Measurements from ENCODE around the gene SSC4D. TPM values are rescaled to one million over a fixed set of nuclear protein-coding genes. Genes with fewer than 3 reads are reported as not detected.

SSC4D gene
- total and polyA plus RNA-seq, 9 of the 15 experiments (the other 6 are each of a cell fraction or from before 2014, with no cell fraction given) = 0.06 to 1.1 (median 0.85) TPM; not detected in 1

DNA sequence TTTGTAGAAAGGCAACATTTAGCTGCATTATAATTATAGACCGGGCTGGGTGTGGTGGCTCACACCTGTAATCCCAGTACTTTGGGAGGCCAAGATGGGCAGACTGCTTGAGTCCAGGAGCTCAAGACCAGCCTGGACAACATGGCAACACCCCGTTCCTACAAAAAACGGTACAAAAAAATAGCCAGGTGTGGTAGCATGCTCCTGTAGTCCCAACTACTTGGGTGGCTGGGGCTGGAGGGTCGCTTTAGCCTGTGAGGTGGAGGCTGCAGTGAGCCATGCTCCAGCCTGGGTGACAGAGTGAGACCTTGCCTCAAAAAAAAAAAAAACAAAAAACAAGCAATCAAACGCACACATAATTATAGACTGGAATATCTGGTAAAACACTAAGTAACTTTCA, 55.8 kb downstream of the SSC4D start:
- ChIA-PET CTCF (ENCODE audit: low intra/inter-chr PET ratio) (no interaction called here), POLR2A (interaction anchor here (0.5 to 3.8 kb wide), 8 partner anchors 9 to 1526 kb away, joined by 3 to 15 read pairs (median 4); no protein-coding TSS in a partner anchor)
- Histone ChIP-seq H3K9ac (ENCODE audit: insufficient read depth in 1 of 2, low read depth in 2 of 2, low read length in 2 of 2) (no peak overlapping the region), H3K9me1 (ENCODE audit: control insufficient read depth, insufficient read depth, low read length) (peaks cover 5% of the 10 kb centered on the region), H2AFZ (ENCODE audit: low read depth, low read length) (no peak overlapping the region), H3K36me3 (ENCODE audit: control insufficient read depth, insufficient read depth, low read length) (peaks cover 89% of the 10 kb centered on the region), H3K9me3 (replicated peaks; ENCODE audit: control insufficient read depth, insufficient read depth, low read depth, low read length) (no peaks in the 10 kb centered on the region), H3K4me1 (replicated peaks in 1 of 2; ENCODE audit: control insufficient read depth in 2 of 2, insufficient read depth in 2 of 2, low read length in 2 of 2) (peaks cover 4 to 19% of the 10 kb centered on the region in 2 experiments), H3K27me3 (ENCODE audit: control insufficient read depth in 2 of 2, insufficient read depth in 2 of 2, low read length in 2 of 2) (no peaks in the 10 kb centered on the region), H3K4me2 (ENCODE audit: insufficient read depth, low read length) (no peak overlapping the region), H3K4me3 (no peak overlapping the region), H3K79me2 (ENCODE audit: control insufficient read depth, insufficient read depth, low read length) (peaks cover 100% of the 10 kb centered on the region), H3K27ac (ENCODE audit: extremely low read depth, low read depth, low read length) (no peak overlapping the region), H4K20me1 (replicated peaks; ENCODE audit: control insufficient read depth, insufficient read depth, low read length) (peaks cover 56% of the 10 kb centered on the region)
- ATAC-seq = no peak
- intact Hi-C loops (cut with micrococcal nuclease) = no loop called here
- in situ Hi-C loops (cut with MboI) = no loop called here
- TF ChIP-seq RBM14 (IDR thresholded peaks at IDR 0.05; ENCODE audit: borderline replicate concordance, insufficient read depth, low read depth, low read length) (no peak), POU5F1 (IDR thresholded peaks at IDR 0.05; ENCODE audit: borderline replicate concordance, low read depth, low read length, partially characterized antibody) (no peak), POLR2H (tag; IDR thresholded peaks at IDR 0.05; ENCODE audit: low read depth) (no peak), CBFA2T2 (conservative IDR thresholded peaks at IDR 0.05) (no peak), MAZ (CRISPR knock-in tag; conservative IDR thresholded peaks at IDR 0.05 in 1 of 2, IDR thresholded peaks at IDR 0.05 in 1 of 2) (no peak), KAT7 (CRISPR knock-in tag; IDR thresholded peaks at IDR 0.05; ENCODE audit: borderline replicate concordance) (no peak)
- TF ChIP-seq, protein P1, sequence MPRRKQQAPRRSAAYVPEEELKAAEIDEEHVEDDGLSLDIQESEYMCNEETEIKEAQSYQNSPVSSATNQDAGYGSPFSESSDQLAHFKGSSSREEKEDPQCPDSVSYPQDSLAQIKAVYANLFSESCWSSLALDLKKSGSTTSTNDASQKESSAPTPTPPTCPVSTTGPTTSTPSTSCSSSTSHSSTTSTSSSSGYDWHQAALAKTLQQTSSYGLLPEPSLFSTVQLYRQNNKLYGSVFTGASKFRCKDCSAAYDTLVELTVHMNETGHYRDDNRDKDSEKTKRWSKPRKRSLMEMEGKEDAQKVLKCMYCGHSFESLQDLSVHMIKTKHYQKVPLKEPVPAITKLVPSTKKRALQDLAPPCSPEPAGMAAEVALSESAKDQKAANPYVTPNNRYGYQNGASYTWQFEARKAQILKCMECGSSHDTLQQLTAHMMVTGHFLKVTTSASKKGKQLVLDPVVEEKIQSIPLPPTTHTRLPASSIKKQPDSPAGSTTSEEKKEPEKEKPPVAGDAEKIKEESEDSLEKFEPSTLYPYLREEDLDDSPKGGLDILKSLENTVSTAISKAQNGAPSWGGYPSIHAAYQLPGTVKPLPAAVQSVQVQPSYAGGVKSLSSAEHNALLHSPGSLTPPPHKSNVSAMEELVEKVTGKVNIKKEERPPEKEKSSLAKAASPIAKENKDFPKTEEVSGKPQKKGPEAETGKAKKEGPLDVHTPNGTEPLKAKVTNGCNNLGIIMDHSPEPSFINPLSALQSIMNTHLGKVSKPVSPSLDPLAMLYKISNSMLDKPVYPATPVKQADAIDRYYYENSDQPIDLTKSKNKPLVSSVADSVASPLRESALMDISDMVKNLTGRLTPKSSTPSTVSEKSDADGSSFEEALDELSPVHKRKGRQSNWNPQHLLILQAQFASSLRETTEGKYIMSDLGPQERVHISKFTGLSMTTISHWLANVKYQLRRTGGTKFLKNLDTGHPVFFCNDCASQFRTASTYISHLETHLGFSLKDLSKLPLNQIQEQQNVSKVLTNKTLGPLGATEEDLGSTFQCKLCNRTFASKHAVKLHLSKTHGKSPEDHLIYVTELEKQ (CRISPR knock-in tag; IDR thresholded peaks at IDR 0.05) = no peak
- TF ChIP-seq, protein P2, sequence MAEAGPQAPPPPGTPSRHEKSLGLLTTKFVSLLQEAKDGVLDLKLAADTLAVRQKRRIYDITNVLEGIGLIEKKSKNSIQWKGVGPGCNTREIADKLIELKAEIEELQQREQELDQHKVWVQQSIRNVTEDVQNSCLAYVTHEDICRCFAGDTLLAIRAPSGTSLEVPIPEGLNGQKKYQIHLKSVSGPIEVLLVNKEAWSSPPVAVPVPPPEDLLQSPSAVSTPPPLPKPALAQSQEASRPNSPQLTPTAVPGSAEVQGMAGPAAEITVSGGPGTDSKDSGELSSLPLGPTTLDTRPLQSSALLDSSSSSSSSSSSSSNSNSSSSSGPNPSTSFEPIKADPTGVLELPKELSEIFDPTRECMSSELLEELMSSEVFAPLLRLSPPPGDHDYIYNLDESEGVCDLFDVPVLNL (CRISPR knock-in tag; IDR thresholded peaks at IDR 0.05; ENCODE audit: low read depth) = no peak
- DNase-seq (ENCODE audit: extremely low read depth in 1 of 4, low spot score in 3 of 4) = no peak
- no TSS peak for BruUV-seq (replicated peaks)
- FAIRE-seq = no peak
- WGBS (ENCODE audit: insufficient coverage, low coverage, missing lambda C conversion rate) = 86% methylated on average over 5 of the region's 5 CpGs

Data from K562 (cell line).